NCI-H748 (cell line): Measurements from ENCODE around the gene PFDN2.

ENCODE experiments used
- DNase-seq: peaks from one replicate; lab custom pipeline; 2025; ENCODE audit not compliant: unreplicated experiment; lab: John Stamatoyannopoulos, UW

The PFDN2 gene, protein sequence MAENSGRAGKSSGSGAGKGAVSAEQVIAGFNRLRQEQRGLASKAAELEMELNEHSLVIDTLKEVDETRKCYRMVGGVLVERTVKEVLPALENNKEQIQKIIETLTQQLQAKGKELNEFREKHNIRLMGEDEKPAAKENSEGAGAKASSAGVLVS

DNA sequence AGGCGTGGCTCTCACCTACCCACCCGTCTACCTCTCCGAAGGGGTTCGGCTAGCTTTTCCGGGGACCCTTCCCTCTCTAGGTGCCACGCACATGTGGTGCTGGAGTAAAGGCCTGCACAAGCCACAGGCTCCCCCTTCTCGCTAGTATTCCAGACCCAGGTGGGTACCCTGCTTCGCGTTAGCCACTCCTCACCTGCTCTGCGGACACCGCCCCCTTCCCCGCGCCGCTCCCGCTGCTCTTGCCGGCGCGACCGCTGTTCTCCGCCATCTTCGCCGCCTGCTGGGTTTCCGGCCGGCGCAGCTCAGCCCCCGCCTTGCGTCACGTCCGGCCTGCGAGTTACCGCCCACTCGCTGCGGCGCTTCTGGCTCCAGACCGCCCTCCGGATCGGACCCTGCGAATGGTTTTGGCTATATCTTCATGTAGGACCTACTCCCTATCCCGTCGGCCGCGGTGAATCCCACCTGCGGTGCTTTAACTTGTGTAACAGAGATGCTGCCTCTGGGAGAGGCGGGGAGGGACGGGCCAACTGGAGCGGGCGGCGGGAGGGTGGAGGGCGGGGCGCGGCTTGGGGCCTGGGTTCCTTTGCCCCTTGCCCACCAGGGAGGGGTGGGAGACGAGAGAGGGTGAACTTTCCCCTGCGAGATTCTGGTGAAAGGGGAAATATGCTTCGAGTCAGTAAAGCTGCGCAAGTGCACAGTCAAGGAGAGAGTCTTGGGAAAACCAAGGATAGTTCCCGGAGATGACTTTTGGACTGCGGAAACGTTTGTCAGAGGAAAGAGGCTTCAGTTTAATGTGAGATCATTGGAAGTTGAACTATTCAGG lies at the start of gene PFDN2, which contains the start of gene NIT1:
Gene PFDN2, minus strand, starts transcription at position 279 of the 823 bp plus-strand sequence. Its CDS starts 11 bp downstream, at position 268.
Gene NIT1, plus strand, starts transcription at position 347 of the 823 bp plus-strand sequence. Its CDS starts 72 bp downstream, at position 419.
- peak; percentile 88 for DNase-seq

DNA sequence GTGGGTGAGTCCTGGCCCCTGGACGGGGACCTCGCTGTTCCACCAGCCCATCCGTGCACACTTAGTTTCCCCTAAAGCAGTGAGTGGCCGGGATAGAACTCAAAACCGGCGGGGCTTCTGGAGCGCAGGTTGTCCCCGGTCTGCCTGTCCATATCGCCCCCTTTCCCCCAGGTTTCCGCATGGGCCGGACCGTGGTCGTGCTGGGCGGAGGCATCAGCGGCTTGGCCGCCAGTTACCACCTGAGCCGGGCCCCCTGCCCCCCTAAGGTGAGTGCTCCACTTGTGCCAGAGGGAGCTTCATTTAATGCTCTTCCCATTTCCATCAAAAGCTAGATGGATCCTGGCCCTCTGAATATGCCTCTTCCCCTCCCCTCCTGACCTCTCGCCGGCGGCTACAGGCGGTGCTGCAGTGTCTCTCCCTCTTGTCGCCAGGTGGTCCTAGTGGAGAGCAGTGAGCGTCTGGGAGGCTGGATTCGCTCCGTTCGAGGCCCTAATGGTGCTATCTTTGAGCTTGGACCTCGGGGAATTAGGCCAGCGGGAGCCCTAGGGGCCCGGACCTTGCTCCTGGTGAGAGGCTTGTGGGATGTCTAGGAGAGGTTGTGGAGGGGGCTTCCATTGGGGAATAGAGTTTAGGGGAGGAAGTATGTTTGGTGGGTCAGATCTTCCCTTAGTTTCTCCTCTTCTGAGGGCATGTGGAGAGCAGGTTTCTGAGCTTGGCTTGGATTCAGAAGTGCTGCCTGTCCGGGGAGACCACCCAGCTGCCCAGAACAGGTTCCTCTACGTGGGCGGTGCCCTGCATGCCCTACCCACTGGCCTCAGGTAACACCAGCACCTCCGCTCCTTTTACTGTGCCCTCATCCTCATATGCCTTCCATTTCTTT lies 49.1 kb upstream of the PFDN2 start:
- peak; percentile 56 for DNase-seq

DNA sequence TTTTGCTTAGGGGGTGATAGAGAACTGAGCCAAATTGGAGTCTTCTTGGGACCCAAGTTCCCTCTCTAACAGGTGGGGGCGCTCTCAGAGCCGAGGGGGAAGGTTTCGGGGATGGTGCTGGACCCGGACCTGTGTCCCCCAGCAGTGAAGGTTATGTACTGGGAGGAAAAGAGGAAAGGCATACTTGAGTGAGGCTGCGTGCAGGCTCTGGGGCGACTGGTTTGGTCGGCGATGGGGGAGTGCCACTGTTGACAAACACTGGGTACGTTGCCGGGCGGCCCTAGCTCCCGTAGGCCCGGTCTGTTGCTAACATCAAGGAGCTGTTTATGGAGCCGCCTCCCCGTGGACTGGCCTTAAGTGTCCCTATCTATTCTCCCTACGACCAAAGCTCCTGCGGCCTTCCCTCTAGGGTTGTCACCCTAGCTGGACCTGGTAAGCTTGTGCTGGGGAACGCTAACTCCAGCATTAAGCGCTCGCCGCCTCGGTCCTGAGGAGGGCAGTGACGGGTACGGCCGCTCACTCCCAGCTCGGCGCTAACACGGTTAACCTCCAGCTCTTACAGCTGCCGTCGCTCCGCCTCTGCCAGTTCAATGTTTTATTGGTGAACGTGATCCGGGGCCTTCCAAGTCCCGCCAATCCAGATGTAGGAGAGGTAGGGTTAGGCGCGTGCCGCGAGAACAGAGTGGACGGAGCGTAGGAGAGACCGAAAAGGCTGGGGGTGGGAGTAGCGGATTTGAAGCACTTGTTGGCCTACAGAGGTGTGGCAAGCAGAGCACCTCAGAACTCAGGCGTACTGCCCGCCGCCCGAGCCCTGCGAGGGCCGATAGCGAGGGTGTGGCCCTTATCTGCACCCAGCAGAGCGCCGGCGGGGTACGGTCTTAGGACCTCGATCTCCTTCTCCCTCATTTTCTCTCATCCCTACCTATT lies 48.2 kb upstream of the PFDN2 start, which contains the start of gene PPOX:
Gene PPOX, plus strand, starts transcription at position 685 of the 927 bp plus-strand sequence. CDS start 422 bp downstream, outside the sequence.
- DNase-seq = peak; percentile 99

DNA sequence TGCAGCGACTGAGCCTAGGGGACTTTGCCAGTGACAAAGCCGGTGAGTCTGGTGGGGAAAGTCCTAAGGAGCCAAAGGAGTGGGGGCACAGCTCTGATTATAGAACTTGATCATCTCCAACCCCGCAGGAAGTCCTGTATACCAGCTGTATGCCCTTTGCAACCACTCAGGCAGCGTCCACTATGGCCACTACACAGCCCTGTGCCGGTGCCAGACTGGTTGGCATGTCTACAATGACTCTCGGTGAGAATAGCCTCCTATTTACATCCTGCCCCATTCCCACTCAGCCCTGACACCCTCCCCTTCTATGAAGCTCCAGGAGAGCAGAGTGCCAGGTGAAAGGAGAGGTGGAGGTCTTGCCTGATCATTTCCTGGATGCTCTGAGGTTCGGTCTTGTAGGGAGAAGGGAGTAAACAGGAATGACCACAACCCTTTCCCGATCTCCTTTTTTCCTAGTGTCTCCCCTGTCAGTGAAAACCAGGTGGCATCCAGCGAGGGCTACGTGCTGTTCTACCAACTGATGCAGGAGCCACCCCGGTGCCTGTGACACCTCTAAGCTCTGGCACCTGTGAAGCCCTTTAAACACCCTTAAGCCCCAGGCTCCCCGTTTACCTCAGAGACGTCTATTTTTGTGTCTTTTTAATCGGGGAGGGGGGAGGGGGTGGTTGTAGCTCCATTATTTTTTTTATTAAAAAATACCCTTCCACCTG lies 47.2 kb upstream of the PFDN2 start:
- no peak for DNase-seq

DNA sequence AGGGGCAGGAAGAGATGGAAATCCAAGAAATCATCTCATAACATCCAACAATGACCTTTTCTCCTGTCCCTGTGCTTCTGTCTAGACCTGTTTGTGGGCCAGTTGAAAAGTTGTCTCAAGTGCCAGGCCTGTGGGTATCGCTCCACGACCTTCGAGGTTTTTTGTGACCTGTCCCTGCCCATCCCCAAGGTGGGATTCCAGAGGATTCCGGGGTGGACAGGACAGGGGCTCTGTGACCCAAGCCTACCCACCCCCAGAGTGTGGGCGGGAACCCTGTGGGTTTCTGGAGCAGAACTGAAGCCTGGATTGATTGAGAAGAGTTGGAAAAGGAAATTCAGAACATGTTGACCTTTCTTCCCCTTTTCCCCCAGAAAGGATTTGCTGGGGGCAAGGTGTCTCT lies 46.0 kb upstream of the PFDN2 start:
- DNase-seq = no peak

DNA sequence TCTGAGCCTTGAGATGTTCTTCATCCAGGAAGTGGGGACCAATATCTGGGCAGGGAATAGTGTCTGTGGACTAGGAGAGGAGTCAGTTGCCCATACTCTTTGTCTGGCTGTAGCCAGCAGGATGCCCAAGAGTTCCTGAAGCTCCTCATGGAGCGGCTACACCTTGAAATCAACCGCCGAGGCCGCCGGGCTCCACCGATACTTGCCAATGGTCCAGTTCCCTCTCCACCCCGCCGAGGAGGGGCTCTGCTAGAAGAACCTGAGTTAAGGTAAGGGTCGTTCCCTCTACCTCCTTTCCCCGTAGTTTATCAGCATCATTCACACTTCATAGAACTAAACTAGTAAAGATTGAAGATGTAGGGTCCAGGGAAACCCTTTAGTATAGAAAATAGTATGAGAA lies 45.0 kb upstream of the PFDN2 start:
- DNase-seq = no peak

DNA sequence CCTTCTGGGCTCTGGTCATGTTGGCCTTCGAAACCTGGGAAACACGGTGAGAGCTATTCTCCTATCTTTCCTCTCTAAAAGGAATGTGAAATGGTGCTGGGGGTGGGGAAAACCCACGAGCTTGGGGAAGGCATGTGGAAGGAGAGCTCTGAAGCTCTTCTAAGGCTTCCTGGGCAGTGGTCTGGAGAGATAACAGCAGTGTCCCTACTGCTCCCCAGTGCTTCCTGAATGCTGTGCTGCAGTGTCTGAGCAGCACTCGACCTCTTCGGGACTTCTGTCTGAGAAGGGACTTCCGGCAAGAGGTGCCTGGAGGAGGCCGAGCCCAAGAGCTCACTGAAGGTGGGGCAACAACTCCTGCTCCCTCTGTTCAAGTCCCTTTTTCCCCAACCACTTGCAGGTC lies 44.2 kb upstream of the PFDN2 start:
- no peak for DNase-seq

DNA sequence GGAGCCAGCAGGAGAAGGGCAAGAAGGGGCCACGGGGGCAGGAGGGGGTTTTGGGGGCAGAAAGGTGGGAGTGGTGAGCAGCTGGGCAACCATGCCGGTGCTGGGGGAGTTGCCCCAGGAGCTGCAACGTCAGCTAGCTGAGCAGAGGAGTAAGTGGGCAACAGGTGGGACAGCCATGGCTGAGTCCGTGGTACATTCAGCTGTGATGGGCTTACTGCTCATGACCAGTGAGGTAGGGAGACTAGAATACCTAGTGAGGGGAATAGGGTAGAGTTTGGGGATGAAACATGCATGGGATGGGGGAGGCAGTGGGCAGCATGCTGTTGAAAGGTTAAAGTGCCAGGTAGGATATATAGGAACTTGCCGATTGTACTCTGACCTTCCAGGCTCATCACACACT lies 43.8 kb upstream of the PFDN2 start:
- DNase-seq = no peak

DNA sequence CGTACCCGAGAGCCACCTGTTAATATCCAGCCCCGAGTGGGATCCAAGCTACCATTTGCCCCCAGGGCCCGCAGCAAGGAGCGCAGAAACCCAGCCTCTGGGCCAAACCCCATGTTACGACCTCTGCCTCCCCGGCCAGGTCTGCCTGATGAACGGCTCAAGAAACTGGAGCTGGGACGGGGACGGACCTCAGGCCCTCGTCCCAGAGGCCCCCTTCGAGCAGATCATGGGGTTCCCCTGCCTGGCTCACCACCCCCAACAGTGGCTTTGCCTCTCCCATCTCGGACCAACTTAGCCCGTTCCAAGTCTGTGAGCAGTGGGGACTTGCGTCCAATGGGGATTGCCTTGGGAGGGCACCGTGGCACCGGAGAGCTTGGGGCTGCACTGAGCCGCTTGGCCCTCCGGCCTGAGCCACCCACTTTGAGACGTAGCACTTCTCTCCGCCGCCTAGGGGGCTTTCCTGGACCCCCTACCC lies 42.9 kb upstream of the PFDN2 start:
- DNase-seq = no peak

DNA sequence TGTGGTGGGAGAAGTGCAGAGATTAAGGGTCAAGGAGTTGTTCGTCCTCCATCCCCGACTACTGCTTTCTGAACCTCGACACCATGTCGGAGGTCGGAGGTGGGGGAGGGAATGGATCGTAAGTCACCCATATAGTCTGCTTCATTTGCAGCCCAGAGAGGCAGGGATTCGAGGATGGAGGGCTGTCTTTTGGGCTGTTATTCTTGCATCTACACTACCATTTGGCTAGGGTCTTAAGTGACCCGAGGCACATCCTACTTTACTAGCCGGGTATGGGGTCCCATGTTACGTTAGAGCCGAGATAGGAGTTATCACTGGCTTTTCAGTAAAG lies 42.0 kb upstream of the PFDN2 start:
- no peak for DNase-seq

DNA sequence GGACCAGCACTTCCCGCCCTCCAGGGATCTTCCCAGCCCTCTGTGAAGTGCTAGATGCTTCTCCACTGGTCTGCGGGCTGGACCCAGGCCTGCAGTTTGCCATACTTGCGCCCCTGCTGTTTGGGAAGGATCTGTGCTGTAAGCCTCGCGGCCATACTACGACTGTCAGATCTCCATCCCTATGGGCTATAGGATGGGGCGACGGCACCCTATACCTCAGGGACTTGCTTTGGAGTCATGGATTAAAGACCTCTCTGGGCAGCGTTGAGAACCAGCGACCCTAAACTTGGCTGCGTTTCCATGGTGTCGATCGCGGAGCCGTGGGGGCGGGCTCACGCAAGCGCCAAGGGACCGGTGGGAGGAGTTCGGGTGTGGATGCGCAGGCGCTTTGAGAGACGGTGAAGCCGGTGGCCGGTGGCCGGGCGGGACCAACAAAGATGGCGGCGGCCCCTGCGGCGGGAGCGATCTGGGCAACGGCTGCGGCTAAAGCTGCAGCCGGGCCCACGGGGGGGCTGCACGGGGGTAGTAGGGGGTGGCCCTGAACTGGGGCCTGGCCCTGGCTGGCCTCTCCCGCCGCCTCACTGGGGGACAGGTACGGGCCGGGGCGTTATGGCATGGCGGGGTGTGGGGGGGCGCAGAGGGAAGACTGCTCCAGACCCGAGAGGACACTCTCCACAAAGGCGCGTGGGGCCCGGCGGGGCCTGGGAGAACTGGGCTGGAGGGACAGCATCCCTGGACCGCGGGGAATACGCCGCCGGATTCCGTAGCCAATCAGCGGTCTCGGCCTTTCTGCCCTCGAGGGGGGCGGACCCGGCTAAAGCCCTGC lies 41.5 kb upstream of the PFDN2 start, which contains the start of gene USP21:
Gene USP21, plus strand, starts transcription at position 414 of the 826 bp plus-strand sequence. CDS start 1,141 bp downstream, outside the sequence.
- peak; percentile 94 for DNase-seq

DNA sequence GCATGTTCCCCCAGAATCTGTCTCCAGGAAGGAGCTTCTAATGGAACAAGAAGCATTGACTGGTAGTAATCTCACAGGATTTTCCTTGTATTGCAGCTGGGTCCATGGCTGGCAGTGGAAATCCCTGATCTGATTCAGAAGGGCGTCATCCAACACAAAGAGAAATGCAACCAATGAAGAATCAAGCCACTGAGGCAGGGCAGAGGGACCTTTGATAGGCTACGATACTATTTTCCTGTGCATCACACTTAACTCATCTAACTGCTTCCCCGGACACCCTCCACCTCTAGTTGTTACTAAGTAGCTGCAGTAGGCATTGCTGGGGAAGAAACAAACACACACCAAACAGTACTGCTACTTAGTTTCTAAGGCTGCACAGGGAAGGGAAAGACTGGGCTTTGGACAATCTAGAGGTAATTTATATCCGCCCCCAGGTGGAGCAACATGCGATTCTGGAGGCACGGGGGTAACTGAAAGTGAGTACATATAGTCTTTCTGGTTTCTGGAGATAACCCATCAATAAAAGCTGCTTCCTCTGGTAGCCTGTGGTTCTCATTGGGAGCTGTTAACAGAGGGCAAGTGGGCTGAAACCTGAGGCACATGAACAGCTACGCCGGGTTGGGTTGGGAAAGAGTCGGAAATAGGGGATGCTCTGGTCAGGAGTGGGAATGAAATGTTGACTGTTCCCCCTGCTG lies 40.6 kb upstream of the PFDN2 start:
- DNase-seq = peak; percentile 31

DNA sequence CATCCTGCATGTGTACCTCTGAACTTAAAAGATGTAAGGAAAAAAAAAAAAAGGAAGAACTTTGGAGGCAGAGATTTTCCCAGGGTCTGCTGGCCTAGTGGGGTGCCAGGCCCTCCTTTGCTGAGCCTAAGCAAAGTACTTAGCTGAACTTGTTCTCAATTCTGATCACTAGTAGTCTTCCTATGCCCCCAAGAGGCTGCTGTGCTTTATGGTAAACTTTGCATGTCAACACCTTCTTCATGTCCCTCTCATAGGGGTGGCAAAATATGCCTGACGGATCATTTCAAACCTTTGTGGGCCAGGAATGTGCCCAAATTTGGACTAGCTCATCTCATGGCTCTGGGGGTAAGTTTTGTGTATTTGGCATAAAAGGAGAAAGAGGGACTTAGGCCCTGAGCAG lies 40.0 kb upstream of the PFDN2 start:
- no peak for DNase-seq

DNA sequence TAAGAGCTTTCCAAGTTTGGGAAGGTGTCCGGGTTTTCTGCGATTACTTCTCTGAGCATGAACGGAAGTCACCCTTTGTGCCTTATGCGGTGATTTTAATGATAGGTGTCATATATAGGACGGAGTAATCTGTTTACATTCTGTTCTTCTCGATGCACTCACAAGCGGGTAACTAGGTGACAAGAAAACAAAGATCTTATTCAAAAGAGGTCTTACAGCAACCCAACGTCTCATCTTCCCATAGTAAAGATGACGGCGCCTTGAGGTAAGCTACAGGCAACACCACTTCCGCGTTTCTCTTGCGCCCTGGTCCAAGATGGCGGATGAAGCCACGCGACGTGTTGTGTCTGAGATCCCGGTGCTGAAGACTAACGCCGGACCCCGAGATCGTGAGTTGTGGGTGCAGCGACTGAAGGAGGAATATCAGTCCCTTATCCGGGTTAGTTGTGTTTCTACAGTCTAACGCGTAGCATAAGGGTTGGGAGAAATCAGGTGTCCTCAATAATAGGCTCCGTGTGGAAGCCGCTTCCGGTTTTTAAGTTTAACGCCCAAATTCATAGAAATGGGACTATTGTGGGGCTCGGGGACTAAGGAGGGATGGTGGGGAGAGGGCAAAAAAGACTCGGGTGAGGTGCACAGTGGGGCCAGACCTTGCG lies 36.0 kb upstream of the PFDN2 start, which contains the start of gene UFC1:
Gene UFC1, plus strand, starts transcription at position 297 of the 656 bp plus-strand sequence. Its CDS starts 20 bp downstream, at position 317.
- peak; percentile 93 for DNase-seq

DNA sequence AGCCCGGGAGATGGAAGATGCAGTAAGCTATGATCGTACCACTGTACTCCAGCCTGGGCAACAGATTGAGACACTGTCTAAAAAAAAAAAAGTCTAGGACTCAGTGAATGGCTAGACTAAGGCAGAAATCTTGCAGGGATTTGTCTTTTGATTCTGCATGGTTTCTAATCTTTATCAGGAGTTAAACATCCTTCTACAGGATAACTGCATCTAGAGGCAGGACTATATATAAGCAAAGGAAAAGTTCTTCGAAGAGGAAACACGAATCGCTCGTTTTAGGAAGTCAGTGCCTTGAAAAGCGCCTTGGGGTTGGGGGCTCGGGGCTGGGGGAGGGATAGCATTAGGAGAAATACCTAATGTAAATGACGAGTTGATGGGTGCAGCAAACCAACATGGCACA lies 35.3 kb upstream of the PFDN2 start:
- no peak for DNase-seq

DNA sequence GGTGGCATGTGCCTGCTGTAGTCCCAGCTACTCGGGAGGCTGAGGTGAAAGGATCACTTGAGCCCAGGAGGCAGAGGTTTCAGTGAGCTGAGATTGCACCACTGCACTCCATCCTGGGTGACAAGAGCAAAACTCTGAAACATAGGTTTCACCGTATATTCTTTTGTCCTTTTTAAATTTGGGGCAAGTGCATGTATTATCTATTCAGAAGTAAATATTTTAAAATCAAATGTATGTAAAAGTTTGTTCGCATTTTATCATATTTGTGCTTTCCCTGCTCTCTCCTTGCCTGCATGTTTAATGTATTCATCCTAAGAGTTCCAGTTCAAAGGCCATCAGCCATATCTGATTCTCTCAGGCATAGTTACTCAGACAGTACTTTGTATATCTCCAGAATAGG lies 28.0 kb upstream of the PFDN2 start:
- DNase-seq = no peak

DNA sequence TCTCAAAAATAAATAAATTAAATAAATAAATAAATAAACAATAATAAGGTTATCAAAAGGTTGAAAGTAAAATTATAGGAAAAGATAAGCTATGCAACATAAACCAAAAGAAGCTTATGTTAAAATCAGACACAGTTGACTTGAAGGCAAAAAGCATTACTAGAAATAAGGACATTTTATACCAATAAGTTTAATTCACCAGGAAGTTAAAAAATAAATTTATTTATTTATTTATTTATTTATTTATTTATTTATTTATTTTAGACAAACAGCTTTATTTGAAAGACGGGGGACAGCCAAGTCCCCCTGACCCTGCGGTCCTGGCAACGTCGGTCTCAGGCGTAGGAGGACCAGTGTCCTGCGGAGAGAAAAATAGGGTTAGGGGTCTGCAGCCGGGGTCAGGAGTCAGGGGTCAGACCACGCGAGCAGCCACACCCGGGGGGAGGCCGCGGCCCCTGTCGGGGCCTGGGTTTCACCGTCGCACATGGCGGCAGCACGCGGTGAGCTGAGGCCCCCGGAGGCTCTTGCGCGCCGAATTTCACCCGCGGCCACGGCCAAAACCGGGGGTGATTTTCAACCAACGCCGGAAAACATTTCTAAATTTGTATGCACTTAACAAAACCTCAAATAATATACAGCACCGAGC lies 23.0 kb upstream of the PFDN2 start:
- no peak for DNase-seq
